ENCODE results near the gene DDX31.
"Not testable (repeated sequence)": the region's sequence is repeated elsewhere in the genome, so short reads cannot be mapped to it uniquely, and the experiment has no call there.

The DDX31 gene

DNA sequence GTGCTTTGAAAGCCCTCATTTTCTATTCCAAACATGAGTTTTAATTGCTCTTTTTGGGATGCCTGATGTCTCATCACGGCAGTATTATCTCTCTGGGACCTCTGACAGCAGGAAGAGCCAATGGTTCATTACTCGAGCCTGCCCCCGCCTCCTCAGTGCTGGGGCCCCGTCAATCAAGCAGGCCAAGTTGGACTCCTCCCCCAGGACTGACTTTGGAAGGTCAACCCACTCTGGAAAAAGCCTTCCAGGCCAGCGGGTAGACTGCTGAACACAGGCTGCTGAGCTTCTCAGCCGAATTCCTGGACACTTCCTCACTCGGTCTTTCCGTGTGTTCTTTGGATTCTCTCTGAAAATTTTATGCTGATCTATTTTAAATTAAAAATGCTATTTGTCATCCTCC lies 96.9 kb downstream of the DDX31 start:
- DNase-seq: no peak

DNA sequence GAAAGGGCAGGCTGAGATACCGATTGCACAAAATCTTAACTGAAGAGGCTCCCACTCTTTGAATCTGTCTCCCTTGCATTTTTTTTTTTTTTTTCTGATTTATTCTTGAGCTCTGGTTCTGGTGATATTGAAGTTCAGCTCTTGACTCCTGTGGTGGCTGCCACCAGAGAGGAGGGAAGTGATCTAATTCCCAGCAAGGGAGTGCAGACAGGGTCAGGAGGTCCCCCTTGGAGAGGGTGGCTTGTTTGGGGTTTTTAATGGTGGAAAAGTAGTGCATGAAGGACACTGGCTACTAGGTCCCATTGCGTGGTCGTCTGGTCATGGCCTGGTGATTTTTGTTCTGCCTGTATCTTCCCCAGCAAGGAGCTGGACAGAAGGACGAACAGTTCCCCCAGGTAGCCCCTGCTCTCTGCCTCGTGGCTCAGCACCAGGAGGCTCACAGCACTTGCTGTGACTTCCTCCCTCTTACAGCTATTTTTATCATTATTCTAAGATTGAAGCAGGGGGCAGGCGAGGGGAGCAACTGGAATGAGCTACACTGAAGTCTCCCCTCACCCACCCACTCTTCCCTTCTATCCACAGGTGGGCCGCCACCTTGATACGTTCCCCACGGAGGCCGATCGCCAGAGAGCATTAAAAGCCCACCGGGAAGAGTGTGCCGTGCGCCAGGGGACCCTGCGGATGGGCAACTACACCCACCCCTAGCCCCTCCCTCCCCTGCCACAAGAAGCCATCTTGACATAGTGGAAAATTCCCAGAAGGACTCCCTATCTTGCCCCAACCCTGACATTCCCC lies 97.8 kb downstream of the DDX31 start:
- DNase-seq: no peak

DNA sequence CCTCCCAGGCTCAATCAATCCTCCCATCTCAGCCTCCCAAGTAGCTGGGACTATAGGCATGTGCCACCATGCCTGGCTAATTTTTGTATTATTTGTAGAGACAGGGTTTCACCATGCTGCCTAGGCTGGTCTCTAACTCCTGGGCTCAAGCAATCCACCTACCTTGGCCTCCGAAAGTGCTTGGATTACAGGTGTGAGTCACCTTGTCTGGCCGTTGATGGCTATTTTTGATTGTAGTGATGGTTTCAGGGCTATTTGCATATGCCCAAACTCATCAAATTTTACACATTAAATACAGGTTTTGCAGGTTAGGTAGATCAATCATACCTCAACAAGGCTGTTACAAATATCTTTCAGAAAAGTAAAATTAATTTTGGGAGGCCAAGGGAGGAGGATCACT lies 101.0 kb downstream of the DDX31 start:
- not testable (repeated sequence) for DNase-seq

GRCh38 chr9:132564526-132564925 lies 105.3 kb downstream of the DDX31 start:
- DNase-seq: no peak

GRCh38 chr9:132562306-132562573 lies 107.5 kb downstream of the DDX31 start:
- no peak for DNase-seq

DNA sequence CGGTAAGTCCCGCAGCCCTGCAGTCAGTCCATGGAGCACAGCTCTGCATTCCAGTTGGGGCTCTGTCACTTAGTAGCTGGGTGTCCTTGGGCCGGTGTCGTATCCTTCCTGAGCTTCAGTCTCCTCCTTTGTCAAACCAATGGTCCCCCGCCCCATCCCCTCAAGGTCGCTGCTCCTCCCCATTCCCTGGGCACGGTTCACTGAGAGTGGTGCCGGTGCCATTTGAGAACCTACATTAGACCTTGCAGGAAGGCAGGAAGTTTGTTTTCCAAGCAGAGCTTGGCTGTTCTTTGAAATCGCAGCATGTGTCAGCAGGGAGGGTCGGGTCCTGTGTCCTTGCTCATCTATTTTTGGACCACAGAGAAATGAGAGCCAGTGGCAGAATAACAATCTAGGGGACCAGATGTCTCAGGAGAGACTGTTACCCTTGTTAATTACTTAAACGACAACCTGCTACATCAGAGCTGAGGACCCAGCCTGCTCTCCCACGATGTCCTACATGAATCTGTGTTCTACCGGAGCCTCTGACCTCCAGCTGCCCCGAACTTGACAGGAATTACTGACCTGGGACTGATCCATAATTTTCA lies 109.1 kb downstream of the DDX31 start:
- peak; percentile 37 to 85 for DNase-seq

DNA sequence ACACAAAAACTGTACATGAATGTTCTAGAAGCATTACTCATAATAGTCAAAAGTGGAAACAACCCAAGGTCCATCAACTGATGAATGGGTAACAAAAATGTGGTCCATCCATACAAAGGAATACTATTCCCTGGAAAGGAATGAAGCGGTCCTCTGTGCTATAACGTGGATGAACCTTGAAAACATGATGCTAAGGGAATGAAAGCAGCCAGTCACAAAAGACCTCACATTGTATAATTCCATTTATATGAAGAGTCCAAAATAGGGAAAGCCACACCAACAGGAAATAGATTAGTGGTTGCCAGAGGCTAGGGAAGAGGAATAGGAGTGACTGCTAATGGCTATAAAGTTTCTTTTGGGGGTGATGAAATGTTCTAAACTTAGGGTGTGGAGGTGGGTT lies 110.1 kb downstream of the DDX31 start:
- no peak for DNase-seq

- DNase-seq: no peak
These were observed 112.6 kb downstream of the DDX31 start for GRCh38 chr9:132557159-132557558.

DNA sequence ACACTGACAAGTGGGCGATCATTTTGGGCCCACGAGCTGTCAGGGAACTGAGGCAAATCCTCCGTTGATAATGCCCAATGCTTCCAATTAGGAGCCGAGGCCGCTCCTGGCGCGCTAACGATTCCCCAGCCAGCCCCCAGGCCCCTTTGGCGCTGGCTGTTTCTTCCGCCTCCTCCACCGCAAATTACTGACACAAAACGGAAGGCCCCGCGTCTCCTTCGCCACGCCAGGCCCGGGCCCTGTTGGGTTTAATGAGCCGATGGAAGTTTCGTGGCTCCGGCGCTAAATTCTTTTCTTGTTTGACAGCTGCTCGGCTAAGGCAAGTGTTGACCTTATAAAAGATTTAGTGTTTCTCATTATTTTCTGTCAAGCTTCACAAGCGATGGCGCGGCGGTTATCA lies 113.1 kb downstream of the DDX31 start:
- DNase-seq: no peak

DNA sequence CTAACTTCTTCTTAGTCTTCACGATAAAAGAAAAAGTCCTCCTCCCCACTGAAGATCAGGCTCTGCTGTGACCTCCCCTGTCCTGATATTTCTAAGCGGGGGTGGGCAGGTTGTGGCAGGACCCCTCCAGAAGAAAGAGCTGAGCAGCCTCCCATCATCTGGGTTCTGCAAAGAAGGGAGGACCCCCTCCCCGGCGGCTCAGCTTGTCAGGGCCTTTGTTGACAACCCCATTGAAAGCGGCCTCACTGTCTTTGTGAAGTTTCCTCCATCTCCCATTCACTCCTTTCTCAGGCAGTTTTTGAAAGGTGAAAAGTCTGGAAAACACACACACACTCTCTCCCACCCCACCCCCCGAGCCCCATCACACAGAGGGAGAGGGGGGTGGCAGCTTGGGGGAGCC lies 113.5 kb downstream of the DDX31 start:
- DNase-seq: no peak

DNA sequence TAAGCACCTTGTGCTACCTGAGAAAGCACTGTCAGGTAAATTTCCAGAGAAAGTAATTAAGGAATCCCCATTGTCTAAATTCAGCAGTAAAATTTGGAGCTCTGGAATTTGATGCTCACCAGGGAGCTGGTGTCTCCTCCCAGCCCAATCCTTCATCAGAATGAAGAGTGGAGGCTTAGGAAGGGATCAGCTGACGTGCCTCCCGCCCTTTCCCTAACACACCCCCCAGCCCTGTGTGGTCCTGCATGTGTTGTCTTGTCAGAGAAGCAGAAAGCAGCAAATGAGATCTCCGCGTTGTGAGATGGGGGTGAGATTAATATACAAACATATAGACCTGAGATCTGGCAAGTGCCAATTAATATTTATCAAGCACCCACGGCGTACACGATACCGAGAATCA lies 114.3 kb downstream of the DDX31 start:
- no peak for DNase-seq

- DNase-seq: no peak
These were observed 115.0 kb downstream of the DDX31 start for GRCh38 chr9:132554755-132555154.

DNA sequence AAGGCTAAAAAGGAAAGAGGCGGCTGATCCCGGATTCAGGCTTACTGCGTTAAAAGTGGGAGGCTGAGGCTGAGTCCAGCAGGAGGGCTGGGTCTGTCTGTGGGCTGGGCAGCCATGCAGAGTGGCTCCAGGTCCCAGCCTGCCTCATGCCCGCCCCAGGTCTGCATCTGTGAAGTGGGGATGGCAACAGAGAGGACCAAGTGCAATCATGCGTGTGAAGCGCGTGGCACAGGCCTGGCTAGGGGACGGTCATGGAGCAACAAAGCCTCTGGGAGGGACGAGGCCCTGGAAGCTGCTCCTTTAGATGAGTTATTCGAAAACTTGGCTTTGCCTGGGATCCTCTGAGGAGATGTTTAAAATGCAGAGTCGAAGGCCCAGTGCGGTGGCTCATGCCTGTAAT lies 117.7 kb downstream of the DDX31 start:
- DNase-seq: no peak

- DNase-seq: no peak
These were observed 118.2 kb downstream of the DDX31 start for GRCh38 chr9:132551556-132551955.

GRCh38 chr9:132548751-132549640 lies 120.8 kb downstream of the DDX31 start:
- peak in 1 of 2 experiments; percentile 46 for DNase-seq

- DNase-seq: peak in 1 of 2 experiments; percentile 33
These were observed 121.6 kb downstream of the DDX31 start for GRCh38 chr9:132547976-132548730.

- DNase-seq: no peak
These were observed 122.3 kb downstream of the DDX31 start for GRCh38 chr9:132547436-132547835.

- DNase-seq: no peak
These were observed 122.7 kb downstream of the DDX31 start for GRCh38 chr9:132547052-132547431.

DNA sequence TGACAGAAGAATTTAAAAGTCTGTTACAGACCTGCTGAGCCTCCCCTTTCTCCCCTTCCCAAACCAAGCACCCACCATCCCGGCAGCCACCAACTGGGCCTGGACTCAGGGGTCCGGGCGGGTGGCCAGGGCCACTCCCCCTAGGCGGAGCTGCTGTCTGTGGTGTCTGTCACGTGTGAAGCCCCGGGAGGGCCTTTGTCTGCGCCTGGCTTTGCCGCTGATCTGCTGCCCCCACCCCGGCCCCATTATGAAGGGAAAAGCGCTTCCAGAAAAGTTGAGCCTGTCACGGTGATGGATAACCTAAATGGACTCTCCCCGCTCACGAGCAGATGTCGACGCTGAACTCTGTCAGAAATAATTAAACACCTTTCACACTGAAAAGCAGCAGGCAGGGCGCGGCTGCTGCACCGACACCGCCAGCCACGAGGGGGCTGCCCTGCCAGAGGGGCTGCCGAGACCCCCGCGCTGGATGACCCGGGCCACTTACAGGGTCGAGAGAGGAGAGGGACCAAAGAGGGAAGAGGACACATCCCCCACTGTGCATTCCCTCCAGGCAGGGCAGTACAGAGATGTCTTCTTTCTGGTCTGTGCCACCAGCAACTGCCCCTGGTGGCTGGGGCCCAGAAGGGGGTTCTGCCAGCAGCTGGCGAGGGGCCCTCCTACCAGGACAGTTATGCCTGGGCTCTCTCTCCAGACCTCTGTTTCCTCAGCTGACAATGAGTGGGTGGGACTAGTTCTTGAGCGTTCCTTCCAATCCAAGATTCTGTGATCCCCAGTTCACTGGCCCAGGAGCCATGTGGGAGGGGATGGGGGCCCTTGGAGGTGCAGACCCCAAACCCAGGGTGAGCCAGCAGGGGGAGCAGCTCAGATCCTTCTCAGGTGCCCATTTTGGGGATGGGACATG lies 123.4 kb downstream of the DDX31 start:
- DNase-seq: peak; percentile 84 to 92

- DNase-seq: no peak
These were observed 124.2 kb downstream of the DDX31 start for GRCh38 chr9:132545578-132545977.

DNA sequence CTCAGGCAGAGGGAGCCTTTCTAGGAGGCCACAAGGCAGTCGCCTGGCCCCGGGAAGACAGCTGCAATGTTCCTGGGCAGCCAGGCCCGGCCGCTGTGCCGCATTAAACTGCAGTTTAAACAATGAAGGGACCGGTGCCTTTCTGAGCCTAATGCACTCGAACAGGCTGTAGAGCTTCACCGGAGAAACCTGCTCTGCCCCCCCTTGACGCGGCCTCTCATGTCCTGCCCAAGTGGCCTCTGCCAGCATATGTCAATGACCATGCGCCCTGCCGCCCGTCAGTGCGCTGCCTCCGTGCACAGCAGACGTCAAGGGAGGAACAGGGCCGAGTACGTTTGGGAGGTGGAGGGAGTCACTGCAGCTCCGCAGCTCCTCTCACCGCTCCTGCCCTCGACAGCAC lies 125.8 kb downstream of the DDX31 start:
- no peak for DNase-seq

GRCh38 chr9:132543251-132543650 lies 126.5 kb downstream of the DDX31 start:
- no peak for DNase-seq
